Ascending aorta (tissue), 2 donors: Measurements from ENCODE around the gene BCKDHA. TPM values are rescaled to one million over a fixed set of nuclear protein-coding genes. Genes with fewer than 3 reads are reported as not detected.
A peak's percentile ranks its signal among the peaks of the same experiment; 100 is the strongest.

Source experiments
- DNase-seq, 2 donors: peaks; one replicate each; pipeline ENCODE4 v3.0.0-alpha.2; 2019; ENCODE audit warnings: low spot score in 2 of 2
- H3K27ac ChIP-seq, 2 donors: fragments of 200-600 bp; sonication (generic); one replicate each; pipeline ENCODE4 v1.5.1; 2016 to 2017; ENCODE audit warnings: mild to moderate bottlenecking in 1 of 2
- H3K27me3 ChIP-seq: fragments of 200-600 bp; sonication (generic); one replicate; pipeline ENCODE4 v1.5.1; 2017
- H3K36me3 ChIP-seq, 2 donors: fragments of 200-600 bp; sonication (generic); one replicate each; pipeline ENCODE4 v1.5.1; 2016
- H3K4me1 ChIP-seq, 2 donors: fragments of 200-600 bp; sonication (generic); one replicate each; pipeline ENCODE4 v1.5.1; 2016 to 2017; ENCODE audit warnings: mild to moderate bottlenecking in 1 of 2
- H3K4me3 ChIP-seq, 2 donors: fragments of 200-600 bp; sonication (generic); one replicate each; pipeline ENCODE4 v1.5.1; 2016 to 2017; ENCODE audit warnings: mild to moderate bottlenecking in 1 of 2
- H3K9me3 ChIP-seq, 2 donors: fragments of 200-600 bp; sonication (generic); one replicate each; pipeline ENCODE4 v1.5.1; 2016
- CTCF ChIP-seq, 3 experiments: fragments of 200-600 bp in 2 of 3; fragments of 450-650 bp in 1 of 3; sonication (generic) in 2 of 3; IDR thresholded peaks; one replicate each; pipeline ENCODE4 v1.5.1; 2016 to 2019; ENCODE audit warnings: antibody characterized with exemption in 3 of 3, mild to moderate bottlenecking in 1 of 3, moderate library complexity in 1 of 3
- intact Hi-C: fragments of 100-400 bp; cut with DNase I; formaldehyde crosslinking; loops from one replicate; pipeline ENCODE4 v1.15.1; 2023
- total RNA-seq: library from RNA; depleted of rRNA; stranded (reverse); fragments of >200 nt; gene quantifications from one replicate; pipeline ENCODE4 v1.1.0, GENCODE V29; 2016

BCKDHA gene
- total RNA-seq, 1 donor from 2014 or later, result 28.5 TPM

GRCh38 chr19:41356984-41357739 is 40.5 kb upstream of the BCKDHA start:
- no peak for DNase-seq
- Histone ChIP-seq H3K36me3 (no peaks in the 10 kb centered on the region), H3K4me3 (no peak overlapping the region), H3K9me3 (no peaks in the 10 kb centered on the region), H3K27me3 (no peaks in the 10 kb centered on the region), H3K27ac (no peak overlapping the region), H3K4me1 (no peaks in the 10 kb centered on the region)
- no peak for TF ChIP-seq CTCF (IDR thresholded peaks at IDR 0.05)
- intact Hi-C loops, result no loop called here

- DNase-seq, result no peak
- Histone ChIP-seq H3K27me3 (no peaks in the 10 kb centered on the region), H3K4me3 (no peak overlapping the region), H3K36me3 (no peaks in the 10 kb centered on the region), H3K4me1 (no peaks in the 10 kb centered on the region), H3K9me3 (no peaks in the 10 kb centered on the region), H3K27ac (no peak overlapping the region)
- intact Hi-C loops, result no loop called here
- no peak for TF ChIP-seq CTCF (IDR thresholded peaks at IDR 0.05)
These were observed 39.9 kb upstream of the BCKDHA start for GRCh38 chr19:41357746-41358145.

- H3K27ac ChIP-seq, result no peak overlapping the region
- intact Hi-C loops, result no loop called here
- TF ChIP-seq CTCF (IDR thresholded peaks at IDR 0.05), result no peak
These were observed 37.9 kb upstream of the BCKDHA start for GRCh38 chr19:41359741-41360140.

GRCh38 chr19:41362143-41362847 is 35.3 kb upstream of the BCKDHA start:
- Histone ChIP-seq H3K9me3 (no peaks in the 10 kb centered on the region), H3K36me3 (no peaks in the 10 kb centered on the region), H3K27ac (no peak overlapping the region), H3K4me3 (no peak overlapping the region), H3K4me1 (peaks cover 0 to 8% of the 10 kb centered on the region in 2 donors), H3K27me3 (no peaks in the 10 kb centered on the region)
- intact Hi-C loops, result no loop called here
- TF ChIP-seq CTCF (IDR thresholded peaks at IDR 0.05), result no peak
- no peak for DNase-seq

More at GRCh38 chr19:41359741-41360140, 37.9 kb upstream of the BCKDHA start:
- Histone ChIP-seq H3K4me3 (no peak overlapping the region), H3K27me3 (no peaks in the 10 kb centered on the region), H3K36me3 (no peaks in the 10 kb centered on the region), H3K4me1 (peaks cover 0 to 7% of the 10 kb centered on the region in 2 donors), H3K9me3 (no peaks in the 10 kb centered on the region)
- no peak for DNase-seq

- Histone ChIP-seq H3K36me3 (no peaks in the 10 kb centered on the region), H3K27ac (peak overlapping the region; percentile 97 to 98), H3K27me3 (no peaks in the 10 kb centered on the region), H3K4me3 (peak overlapping the region; percentile 80), H3K9me3 (no peaks in the 10 kb centered on the region), H3K4me1 (peaks cover 0 to 11% of the 10 kb centered on the region in 2 donors)
- no peak for TF ChIP-seq CTCF (IDR thresholded peaks at IDR 0.05)
- intact Hi-C loops, result loop anchor here (1.0 kb wide), 2 partner anchors 10 to 34 kb away; partner anchors contain the start of genes BCKDHA, EXOSC5 and TGFB1
- no peak for DNase-seq
These were observed 34.3 kb upstream of the BCKDHA start for GRCh38 chr19:41363371-41363752.
